DMS153 (cell line): ENCODE measurements around the gene ARL4A.

Experiments used
- DNase-seq: peaks from one replicate; lab custom pipeline; 2025; lab: John Stamatoyannopoulos, UW

Gene ARL4A

DNA sequence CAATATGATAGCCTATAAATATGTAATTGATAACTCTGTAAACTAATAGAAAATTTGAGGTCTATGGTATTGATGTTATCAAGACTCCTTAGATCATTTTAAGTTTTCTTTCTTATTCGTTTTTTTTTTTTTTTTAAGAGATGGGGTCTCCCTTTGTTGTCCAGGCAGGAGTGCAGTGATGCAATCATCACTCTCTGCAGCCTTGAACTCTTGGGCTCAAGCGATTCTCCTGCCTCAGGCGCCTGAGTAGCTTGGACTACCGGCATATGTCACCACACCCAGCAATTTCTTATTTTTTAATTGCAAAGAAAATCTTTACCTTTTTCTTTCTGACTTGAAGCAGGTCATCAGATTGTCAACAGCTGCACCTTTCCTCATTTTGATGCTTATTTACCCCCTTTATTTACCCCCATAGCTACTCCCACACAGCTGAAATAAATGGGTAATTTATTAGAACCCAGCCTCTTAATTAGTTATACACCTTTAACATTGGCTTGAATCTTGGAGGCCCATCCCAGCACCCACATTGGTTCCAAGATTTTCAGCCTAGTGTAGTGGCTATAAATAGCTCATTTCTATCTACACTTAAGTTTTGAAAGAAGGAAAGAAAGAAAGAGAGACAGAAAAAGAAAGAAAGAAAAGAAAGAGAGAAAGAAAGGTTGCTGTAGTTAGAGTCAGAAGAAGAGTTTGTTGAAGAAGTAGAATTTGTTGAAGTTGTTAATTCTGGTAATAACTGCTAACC is 38.3 kb downstream of the ARL4A start:
- no peak for DNase-seq

DNA sequence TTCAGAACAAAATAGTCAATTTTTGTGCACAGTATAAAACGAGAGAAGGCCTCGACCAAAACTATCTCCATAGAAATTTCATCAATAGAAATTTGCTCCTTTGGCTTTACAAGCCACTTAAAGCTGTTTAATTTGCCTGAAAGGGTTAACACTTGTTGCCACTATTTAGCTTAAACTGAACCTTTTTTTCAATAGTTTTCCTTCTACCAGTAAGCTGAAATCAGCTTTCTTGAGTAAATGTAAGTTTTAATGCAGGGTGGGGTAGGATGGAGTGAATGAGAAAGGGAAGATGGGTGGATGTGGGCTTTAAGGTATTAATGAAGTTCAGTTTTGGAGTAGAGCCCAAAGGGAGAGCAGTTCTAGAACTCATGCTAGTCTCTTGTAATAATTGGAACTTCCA is 39.5 kb downstream of the ARL4A start:
- no peak for DNase-seq

DNA sequence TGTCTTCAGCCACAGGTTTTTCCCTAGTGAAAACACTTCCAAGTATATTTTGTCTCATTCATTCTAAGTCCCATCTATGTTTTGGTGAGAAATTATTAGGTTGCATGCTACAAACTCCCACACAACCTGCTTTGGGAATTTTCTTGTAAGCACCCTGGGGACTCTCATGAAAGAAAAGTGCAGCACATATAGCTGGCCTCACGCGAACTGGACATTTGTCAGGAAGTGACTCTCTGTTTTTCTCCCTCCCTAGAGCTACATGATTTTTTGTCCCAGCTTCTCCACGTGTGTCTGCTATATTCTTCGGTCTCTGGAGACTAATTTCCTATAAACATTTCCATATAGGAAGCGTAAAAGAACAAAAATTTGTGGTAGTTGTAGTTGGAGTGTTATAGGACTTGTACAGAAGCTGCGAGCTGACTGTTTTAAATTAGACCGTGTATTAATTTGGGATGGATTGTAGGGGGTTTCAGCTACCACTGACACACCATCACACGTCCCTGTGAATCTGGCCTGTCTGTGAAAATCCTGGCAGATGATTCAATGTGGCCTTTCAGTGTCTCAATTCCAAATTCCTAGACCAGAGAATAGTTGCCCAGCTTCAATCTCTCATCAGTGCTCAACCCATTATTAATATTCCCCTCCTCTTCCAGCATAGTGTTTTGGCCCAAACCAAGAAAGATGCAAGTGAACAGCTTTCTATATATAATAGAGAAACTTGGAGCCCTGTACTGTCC is 40.2 kb downstream of the ARL4A start:
- DNase-seq = no peak

DNA sequence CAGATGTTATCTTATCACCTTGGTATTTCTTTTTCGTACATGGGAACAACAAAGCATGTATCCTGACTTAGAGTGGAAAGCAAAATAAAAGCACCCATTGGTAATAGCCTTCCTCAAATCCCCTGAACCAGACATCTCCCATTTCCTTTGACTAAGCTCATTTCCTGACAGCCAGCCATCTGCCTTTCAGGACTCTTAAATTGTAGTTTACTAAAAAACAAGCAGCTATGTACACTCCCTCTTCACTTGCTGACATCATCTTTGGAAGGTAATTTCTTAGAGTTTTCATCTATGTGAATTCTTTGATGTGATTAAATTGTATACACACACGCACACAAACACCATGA is 40.7 kb downstream of the ARL4A start:
- DNase-seq = peak; percentile 40

DNA sequence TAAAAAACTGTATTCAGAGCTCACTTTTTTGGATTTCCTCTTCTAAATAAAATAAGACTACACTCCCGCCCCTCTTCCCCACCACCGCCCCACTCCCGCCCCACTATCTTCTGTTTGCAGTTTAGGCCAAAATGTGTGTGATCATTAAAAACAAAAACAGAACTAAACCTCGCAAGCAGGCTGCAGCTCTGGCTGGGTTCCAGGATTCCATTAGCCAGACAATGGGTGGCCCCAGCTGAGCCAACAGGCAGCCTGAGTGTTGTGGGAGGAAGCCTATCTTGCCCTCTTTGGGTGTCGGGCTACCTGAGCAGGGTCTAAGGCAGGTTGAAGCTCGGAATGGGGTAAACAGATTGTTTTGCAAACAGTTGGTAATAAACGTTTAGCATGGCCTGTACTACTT is 41.7 kb downstream of the ARL4A start:
- DNase-seq = peak; percentile 91

DNA sequence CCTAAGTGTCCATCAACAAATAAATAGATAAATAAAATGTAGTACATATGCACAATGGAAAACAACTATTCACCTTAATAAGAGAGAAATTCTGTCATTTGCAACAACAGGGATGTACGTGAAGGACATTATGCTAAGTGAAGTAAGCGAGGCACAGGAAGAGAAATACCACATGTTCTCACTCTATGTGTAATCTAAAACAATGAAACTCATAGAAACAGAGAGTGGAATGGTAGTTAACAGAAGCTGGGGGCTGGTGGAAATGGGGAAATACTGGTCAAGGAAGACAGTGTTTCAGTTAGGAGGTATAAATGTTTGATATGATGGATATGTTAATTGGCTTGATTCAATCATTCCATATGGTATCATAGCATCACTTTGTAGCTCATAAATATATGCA is 43.1 kb downstream of the ARL4A start:
- no peak for DNase-seq

DNA sequence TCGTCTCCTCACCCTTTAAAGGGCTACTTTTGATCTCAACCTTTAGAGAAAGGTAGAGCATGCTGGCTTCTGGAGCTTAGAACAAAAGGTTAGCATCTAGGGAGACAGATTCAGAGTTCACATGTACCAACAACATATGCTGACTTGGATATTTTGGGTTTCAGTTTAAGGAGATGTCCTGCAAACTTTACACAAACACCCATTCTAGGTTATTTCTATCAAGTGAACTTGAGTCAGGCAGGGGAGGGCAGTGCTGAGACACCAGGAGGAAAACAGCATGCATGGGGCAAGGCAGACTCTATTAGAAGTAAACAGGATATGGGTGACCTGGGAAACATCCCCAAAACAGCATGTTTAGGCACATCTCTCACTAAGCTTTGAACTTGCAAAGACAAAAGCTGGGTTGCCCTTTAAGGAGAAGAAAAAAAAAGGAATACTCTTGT is 43.8 kb downstream of the ARL4A start:
- DNase-seq = no peak

DNA sequence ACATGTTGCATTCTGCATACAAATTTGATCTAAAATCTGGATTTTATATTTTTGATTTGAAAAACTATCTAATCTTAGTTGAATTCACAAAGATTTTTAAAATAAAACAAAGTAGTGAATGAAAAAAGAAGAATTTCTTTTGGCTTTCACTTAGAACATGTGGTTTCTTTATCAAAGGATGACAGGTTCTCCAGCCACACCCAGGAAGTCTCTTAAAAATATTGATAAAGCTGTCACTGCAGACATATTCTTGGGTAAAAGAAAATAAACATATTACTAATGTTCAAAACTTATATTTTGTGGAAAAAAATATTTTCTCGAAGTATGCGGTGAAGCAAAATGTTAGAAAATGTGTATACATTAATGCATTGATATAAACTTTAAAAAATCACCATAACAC is 44.3 kb downstream of the ARL4A start:
- no peak for DNase-seq

DNA sequence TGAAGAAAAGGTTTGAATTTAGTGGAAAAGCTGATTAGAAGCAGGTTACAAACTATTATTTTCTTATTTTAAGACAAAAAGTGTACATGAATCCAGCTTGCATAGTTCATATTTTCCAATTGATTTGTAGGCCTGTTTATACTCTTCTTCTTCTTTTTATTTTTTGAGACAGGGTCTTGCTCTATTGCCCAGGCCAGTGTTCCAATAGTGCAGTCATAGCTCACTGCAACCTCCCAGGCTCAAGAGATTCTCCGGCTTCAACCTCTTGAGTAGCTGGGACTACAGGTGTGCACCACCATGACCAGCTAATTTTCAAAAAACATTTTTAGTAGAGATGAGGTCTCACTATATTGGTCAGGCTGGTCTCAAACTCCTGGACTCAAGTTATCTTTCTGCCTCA is 45.0 kb downstream of the ARL4A start:
- DNase-seq = no peak

DNA sequence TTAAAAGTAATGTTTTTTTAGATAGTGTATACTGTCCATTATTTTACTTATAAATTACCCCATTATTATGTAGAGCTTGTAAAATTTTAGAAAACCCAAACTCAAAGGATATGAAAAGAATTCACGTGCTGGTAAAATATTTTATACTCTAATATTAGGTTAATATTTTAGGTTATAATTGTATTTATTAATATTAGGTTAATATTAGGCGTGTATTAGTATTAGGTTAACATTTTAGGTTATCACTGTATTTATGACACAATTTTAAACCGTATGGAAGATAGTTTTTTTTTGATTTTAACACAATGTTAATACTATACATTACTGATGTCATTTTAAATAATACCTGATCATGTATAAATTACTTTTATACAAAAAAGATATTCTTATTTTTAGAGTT is 48.5 kb downstream of the ARL4A start:
- DNase-seq = no peak

DNA sequence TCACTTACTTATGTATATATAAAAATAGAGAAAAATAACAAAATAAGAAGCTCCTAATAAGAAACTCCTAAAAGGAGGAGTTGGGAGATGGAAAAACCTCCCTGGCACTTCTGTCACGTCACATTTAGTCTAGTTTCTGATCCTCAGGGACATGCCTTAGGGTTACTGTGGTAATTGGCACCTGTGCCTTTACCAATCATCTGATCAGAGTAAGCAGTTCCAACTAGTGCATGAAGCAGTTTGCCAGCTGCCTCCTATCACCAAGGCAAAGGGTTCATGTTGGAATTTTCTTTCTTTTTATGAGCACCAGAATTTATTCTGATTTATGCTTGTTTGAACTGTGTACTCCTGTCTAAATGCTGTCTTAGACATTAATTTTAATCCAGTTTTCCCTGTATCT is 49.9 kb downstream of the ARL4A start:
- no peak for DNase-seq

DNA sequence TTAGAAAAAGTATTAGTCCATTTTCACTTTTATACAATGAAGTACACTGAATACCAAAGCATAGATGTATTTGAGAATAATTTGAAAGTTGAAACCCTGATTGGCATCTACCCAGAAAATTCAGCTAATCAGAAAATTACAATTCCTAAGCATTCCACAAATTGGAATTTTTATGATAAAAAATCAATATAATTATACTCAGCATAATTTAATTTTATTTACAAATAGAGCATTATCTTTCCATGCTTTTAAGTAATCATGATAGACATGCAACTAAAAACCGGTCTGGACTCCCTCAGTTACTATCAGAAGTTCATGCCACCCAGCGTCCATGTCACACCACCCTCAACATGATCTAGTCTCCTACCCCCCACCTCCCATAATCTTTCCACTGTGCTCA is 50.4 kb downstream of the ARL4A start:
- DNase-seq = no peak

DNA sequence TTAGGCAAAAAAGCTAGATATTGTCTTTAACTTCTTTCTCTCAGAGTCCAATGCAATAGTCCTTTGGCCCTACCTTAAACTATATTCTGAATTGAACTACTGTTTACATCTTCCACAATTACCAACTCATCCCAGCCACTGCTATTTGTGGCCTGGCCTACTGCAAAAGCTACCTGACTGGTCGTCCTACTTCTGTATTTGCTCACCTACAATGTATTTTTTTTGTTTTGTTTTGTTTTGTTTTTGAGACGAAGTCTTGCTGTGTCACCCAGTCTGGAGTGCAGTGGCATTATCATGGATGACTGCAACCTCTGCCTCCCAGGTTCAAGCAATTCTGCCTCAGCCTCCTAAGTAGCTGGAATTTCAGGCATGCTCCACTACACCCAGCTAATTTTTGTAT is 51.2 kb downstream of the ARL4A start:
- no peak for DNase-seq
